ENCODE measurements around the gene GPR4.

DNA sequence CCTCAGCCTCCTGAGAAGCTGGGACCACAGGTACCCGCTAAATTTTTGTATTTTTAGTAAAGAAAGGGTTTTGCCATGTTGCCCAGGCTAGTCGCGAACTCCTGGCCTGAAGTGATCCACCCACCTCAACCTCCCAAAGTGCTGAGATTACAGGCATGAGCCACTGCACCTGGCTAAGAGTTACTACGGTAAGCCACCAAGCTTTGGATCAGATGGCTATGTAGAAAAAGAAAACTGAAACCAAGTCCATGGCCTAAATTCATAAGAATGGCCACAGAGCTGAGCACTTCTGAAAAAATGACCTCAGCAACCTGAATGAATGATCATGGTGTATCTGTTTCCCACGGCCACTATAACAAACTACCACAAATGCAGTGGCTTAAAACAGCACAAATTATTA lies 26.8 kb downstream of the GPR4 start:
- TF ChIP-seq TAF1 (IDR thresholded peaks at IDR 0.05; ENCODE audit: borderline replicate concordance, low read depth, low read length) (no peak), POLR2A (IDR thresholded peaks at IDR 0.05; ENCODE audit: low read depth, low read length) (no peak)

Measured in GM12892 (cell line).